ENCODE results near the gene PRTG.
"Not testable (repeated sequence)": the region's sequence is repeated elsewhere in the genome, so short reads cannot be mapped to it uniquely, and the experiment has no call there.

The PRTG gene

DNA sequence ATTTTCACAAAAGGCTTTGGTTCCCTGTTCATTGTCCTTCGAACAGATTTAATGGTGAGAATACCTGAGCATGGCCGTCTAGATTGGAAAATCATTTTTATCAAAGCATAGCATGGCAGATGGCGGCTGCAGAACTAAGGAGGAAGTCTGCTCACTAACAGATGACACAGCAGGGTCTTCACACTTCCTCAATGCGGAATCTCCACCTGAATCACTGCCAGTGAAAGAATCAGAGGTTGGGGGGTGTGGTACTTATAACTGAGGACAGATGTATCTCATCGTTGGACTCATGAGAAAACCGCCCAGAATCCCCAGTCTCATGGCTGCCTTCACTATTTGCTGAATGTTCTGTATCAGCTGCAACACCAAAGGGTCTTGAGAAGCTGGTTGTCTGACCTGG is 123.2 kb downstream of the PRTG start:
- no peak for DNase-seq

DNA sequence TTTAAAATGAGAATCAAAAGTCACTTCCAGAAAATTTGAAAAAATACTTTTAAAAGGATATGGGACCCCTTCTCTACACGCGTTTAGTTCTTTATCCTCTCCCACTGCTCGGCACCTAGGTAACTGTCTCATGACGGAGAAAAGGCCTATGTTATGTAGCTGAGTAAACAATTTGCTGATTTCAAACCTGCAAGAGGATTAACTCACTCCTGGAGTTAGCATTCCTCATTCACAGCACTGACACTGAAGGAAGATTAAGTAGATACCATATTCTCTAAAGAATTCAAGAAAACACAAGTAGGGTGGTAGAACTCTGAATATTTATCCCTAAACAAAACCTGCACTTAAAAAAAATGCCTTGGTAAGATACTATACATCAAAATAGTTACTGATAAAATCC is 124.6 kb downstream of the PRTG start:
- no peak for DNase-seq

GRCh38 chr15:55615445-55615844 is 127.5 kb downstream of the PRTG start:
- no peak for DNase-seq

GRCh38 chr15:55613727-55614126 is 129.2 kb downstream of the PRTG start:
- no peak for DNase-seq

GRCh38 chr15:55606214-55606613 is 136.7 kb downstream of the PRTG start:
- DNase-seq, result no peak

- no peak for DNase-seq
Observed at GRCh38 chr15:55601374-55601773, 141.6 kb downstream of the PRTG start.

DNA sequence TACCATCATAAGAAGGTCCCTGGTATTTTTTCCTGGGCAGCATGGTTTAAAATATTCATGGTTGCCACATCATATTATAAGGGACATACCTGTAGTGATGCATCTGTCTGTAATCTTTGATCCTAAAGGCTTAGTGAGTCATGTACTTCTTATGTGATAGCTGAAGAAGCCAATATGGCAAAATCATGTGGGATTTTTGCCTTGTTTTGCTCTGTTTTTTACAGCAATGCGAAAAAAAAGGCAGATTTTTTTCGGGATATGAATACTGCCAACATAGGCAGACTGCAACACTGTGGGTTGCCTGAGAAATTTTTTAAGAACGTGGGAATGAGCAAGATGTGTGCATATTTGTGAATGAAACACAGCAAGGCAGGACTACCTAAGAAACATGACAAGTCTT is 143.5 kb downstream of the PRTG start:
- no peak for DNase-seq

DNA sequence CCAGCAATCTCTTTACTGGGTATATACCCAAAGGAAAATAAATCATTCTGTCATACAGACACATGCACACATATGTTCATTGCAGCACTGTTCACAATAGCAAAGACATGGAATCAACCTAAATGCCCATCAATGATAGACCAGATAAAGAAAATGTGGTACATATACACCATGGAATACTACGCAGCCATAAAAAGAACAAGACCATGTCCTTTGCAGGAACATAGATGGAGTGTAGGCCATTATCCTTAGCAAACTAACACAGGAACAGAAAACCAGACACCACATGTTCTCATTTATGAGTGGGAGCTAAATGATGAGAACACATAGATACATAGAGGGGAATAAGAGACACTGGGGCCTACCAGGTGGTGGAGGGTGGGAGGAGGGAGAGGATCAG is 149.9 kb downstream of the PRTG start:
- not testable (repeated sequence) for DNase-seq

GRCh38 chr15:55590788-55591187 is 152.2 kb downstream of the PRTG start:
- DNase-seq, result no peak

DNA sequence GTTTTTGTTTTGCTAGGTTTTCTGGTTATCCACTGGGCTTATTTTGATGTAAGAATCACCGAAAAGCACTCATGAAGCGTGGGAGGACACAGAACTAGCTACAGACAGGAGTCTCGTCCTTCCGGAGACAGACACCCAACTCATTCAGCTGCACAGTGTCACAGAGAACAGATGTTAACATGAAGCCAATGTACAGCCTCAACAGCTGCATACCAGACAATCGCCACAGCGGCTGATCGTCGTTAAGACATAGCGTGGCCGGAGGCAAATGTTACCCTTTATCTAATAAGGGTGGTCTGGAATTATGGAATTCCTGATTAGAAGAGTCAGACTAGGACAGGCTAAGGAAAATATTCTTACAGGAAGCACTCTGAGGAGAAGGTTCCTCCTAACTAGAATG is 153.7 kb downstream of the PRTG start:
- DNase-seq, result no peak

DNA sequence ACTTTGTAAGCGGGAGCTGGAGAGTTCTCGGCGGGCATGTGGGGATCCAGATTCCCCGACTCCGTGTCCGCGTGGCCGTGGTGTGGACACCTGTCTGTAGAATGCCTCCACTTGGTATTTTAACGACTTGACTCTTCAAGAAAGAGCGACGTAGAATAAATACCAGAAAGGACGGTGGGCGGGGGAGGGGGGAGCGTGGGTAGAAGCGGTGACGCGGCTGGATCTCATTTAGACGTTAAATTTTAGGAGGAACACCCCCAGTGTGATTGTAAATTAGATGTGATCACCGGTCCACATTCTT is 154.2 kb downstream of the PRTG start:
- no peak for DNase-seq

- DNase-seq, result peak; percentile 72
Observed at GRCh38 chr15:55588070-55588814, 154.7 kb downstream of the PRTG start, which contains the start of gene PYGO1. Gene PYGO1 (minus strand): TSS chr15:55588345. CDS start chr15:55587883, 462 bp downstream.

GRCh38 chr15:55587321-55588069 is 155.5 kb downstream of the PRTG start:
- peak; percentile 71 for DNase-seq

GRCh38 chr15:55586808-55587207 is 156.1 kb downstream of the PRTG start:
- DNase-seq, result no peak

DNA sequence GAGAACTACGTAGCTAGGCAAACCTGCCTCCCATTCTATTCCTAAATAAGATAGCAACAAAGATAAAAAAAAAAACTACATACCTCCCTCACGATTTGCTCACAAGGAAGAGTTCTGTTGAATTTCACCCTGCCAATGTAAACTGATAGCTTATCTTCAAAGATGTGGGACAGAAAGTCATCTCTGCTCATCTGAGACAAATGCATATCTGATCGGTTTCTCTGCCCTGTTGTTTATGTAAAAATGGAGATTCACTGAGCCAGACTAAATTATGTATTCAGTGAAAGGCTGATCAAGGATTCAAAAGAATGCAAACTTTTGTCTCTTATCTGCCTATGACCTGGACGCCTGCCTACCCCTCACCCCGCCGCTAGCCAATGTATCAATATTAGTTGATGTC is 166.0 kb downstream of the PRTG start:
- no peak for DNase-seq

- no peak for DNase-seq
Observed at GRCh38 chr15:55574096-55574495, 168.9 kb downstream of the PRTG start.

DNA sequence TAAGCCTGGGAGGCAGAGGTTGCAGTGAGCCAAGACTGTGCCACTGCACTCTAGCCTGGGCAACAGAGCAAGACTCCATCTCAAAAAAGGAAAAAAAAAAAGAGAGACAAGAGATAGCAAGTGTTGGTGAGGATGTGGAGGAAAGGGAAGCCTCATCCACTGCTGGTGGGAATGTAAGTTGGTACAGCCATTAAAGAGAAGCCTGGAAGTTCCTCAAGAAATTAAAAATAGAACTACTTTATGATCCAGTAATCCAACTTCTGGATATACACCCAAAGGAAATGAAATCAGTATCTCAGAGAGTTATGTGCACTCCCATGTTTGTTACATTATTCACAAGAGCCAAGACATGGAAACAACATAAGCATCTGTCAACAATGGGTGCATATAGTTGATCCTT is 169.7 kb downstream of the PRTG start:
- DNase-seq, result no peak

DNA sequence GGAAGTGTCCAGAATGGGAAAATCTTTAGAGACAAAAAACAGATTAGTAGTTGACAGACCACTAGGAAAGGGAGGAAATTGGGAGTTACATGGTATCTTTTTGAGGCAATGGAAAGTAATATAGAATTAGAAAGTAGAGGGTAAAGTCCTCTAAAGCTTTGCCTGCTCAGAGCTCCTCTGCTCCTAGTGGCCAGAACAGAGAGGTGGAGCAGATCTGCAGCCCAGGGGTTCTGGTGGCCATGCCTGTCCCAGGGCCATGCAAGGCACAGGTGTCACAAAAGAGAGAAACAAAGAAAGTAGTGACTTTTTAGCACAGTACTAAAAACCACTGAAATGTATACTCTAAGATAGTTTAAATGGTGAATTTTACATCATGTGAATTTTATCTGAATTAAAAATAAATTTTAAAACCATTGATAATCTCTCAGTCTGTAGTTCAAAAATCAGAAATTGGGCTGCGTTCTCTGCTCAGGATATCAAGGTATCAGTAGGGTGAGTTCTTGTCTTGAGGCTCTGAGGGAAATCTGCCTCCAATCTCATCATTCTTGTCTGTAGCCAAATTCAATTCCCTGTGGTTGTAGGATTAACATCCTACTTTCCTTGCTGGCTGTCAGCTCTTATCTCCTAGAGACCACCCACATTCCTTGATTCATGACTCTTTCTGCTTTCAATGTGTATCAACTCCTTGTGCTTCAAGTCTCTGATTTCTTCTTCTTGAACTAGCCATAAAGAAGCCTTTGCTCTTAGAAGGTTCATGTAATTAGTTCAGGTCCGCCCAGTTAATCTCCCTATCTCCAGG is 178.4 kb downstream of the PRTG start:
- no peak for DNase-seq

DNA sequence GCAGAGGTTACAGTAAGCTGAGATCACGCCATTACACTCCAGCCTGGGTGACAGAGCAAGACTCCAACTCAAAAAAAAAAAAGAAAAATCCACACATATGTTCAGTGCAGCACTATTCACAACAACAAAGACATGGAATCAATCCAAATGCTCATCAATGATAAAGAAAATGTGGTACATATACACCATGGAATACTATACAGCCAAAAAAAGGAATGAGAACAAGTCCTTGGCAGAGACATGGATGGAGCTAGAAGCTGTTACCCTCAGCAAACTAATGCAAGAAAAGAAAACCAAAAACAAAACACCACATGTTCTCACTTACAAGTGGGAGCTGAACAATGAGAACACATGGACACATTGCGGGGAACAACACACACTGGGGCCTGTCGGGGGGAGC is 180.4 kb downstream of the PRTG start:
- DNase-seq, result no peak
